HL-60 (cell line): ENCODE results near the gene PHLDB2.

Experiments used
- CTCF ChIP-seq: IDR thresholded peaks from one replicate; pipeline ENCODE4 v1.5.1; 2011; ENCODE audit warnings: low read length, control low read depth, inconsistent platforms; ENCODE audit not compliant: insufficient read depth
- POLR2AphosphoS5 ChIP-seq: IDR thresholded peaks from 2 replicates; pipeline ENCODE4 v1.6.1; 2012; ENCODE audit warnings: low read depth

- TF ChIP-seq CTCF (no peak), POLR2AphosphoS5 (no peak)
Measured at GRCh38 chr3:111952086-111952485, 93.0 kb downstream of the PHLDB2 start.
